ENCODE measurements around the gene FAM120A.

Gene FAM120A, protein sequence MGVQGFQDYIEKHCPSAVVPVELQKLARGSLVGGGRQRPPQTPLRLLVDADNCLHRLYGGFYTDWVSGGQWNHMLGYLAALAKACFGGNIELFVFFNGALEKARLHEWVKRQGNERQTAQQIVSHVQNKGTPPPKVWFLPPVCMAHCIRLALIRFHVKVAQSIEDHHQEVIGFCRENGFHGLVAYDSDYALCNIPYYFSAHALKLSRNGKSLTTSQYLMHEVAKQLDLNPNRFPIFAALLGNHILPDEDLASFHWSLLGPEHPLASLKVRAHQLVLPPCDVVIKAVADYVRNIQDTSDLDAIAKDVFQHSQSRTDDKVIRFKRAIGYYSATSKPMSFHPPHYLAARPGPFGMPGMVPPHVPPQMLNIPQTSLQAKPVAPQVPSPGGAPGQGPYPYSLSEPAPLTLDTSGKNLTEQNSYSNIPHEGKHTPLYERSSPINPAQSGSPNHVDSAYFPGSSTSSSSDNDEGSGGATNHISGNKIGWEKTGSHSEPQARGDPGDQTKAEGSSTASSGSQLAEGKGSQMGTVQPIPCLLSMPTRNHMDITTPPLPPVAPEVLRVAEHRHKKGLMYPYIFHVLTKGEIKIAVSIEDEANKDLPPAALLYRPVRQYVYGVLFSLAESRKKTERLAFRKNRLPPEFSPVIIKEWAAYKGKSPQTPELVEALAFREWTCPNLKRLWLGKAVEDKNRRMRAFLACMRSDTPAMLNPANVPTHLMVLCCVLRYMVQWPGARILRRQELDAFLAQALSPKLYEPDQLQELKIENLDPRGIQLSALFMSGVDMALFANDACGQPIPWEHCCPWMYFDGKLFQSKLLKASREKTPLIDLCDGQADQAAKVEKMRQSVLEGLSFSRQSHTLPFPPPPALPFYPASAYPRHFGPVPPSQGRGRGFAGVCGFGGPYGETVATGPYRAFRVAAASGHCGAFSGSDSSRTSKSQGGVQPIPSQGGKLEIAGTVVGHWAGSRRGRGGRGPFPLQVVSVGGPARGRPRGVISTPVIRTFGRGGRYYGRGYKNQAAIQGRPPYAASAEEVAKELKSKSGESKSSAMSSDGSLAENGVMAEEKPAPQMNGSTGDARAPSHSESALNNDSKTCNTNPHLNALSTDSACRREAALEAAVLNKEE

DNA sequence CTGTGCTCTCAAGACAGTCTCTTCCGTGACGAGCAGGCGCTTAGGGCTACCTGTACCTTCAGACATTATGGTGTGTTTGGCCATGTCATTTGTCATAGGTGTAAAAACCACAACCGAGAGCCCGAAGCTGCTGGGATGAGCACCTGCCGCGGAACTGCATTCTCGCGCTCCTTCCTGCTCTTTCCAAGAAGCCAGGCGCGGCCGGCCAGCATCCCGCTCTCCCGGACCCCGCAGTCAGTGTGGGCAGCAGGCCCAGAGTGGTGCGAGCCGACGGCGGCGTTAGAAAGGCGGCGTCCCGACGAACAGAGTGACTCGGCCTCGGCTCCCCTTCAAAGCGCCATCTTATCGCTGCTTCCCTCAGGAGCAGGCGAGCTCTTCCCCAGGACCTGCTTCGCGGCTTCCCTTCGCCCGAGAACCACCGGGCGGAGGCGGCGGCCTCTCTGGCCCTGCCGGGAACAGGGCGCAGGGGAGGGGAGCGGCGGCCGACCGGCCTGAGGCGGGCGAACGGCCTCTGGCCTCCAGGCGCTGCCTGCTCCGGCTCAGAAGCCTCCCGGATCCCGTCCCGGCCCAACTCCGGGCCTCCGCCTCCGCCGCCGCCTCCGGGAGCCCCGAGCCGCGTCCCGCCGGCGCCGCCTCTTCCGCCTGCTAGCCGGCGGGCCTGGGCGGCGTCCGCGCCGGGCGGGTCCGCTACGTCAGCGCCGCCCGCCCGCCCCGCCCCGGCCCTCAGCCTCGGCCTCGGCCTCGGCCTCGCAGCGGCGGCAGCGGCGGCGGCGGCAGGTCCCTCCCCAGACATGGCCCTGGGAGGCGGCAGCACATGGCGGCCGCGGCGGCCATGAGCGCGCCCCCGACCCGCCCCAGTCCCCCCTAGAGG, at the start of gene FAM120A:
FAM120A (plus strand) TSS at position 741 of the 871 bp plus-strand sequence. CDS start 231 bp downstream, outside the sequence.
- peaks cover 55% of the 10 kb centered on the region for H3K36me3 Mint-ChIP-seq (ENCODE audit: low read depth)
- no peaks in the 10 kb centered on the region for H3K27me3 Mint-ChIP-seq (ENCODE audit: low read depth)
- peak within 1 kb of the TSS; percentile 90 for H3K27ac Mint-ChIP-seq
- peaks cover 42% of the 10 kb centered on the region for H3K4me1 Mint-ChIP-seq (ENCODE audit: low read depth)
- H3K4me3 Mint-ChIP-seq, result peak within 1 kb of the TSS; percentile 91
- no peaks in the 10 kb centered on the region for H3K9me3 Mint-ChIP-seq
- DNase-seq (ENCODE audit: low spot score), result peak; percentile 80

DNA sequence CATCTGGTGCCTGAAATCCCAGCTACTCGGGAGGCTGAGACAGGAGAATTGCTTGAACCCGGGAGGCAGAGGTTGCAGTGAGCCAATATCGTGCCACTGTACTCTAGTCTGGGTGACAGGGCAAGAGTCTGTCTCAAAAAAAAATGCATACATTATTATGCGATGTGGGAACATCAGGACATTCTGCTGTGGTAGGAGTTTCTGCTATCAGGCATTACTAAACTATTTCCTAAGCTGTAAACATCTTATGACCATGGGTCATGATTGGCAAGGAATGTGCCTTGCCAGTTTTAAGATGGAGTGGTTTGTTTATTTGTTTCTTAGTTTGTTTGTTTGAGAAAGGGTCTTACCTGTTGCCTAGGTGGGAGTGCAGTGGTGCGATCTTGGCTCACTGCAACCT, 45.1 kb upstream of the FAM120A start:
- no peak overlapping the region for H3K4me3 Mint-ChIP-seq
- no peaks in the 10 kb centered on the region for H3K9me3 Mint-ChIP-seq

DNA sequence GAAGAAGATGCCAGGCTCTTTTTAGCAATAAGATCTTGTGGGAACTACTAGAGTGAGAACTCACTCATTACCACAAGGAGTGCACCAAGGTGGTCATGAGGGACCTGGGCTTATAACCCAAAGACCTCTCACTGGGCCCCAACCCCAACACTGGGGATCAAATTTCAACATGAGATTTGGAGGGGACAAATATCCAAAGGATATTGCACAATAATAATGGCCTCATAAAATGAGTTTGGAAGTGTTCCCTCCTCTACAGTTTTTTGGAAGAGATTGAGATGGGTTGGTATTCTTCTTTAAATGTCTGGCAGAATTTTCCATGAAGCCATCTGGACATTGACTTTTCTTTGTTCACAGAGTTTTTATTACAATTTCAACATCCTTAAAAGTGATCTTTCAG, 38.0 kb upstream of the FAM120A start:
- peaks cover 55% of the 10 kb centered on the region for H3K27me3 Mint-ChIP-seq (ENCODE audit: low read depth)
- H3K36me3 Mint-ChIP-seq (ENCODE audit: low read depth), result no peaks in the 10 kb centered on the region
- H3K4me1 Mint-ChIP-seq (ENCODE audit: low read depth), result no peaks in the 10 kb centered on the region
- DNase-seq (ENCODE audit: low spot score), result no peak
- no peak overlapping the region for H3K27ac Mint-ChIP-seq
- H3K9me3 Mint-ChIP-seq, result peaks cover 7% of the 10 kb centered on the region
- no peak overlapping the region for H3K4me3 Mint-ChIP-seq

More for the DNA sequence above, 45.1 kb upstream of the FAM120A start:
- H3K4me1 Mint-ChIP-seq (ENCODE audit: low read depth), result no peaks in the 10 kb centered on the region
- no peaks in the 10 kb centered on the region for H3K36me3 Mint-ChIP-seq (ENCODE audit: low read depth)
- H3K27me3 Mint-ChIP-seq (ENCODE audit: low read depth), result peaks cover 32% of the 10 kb centered on the region
- no peak for DNase-seq (ENCODE audit: low spot score)
- H3K27ac Mint-ChIP-seq, result no peak overlapping the region

DNA sequence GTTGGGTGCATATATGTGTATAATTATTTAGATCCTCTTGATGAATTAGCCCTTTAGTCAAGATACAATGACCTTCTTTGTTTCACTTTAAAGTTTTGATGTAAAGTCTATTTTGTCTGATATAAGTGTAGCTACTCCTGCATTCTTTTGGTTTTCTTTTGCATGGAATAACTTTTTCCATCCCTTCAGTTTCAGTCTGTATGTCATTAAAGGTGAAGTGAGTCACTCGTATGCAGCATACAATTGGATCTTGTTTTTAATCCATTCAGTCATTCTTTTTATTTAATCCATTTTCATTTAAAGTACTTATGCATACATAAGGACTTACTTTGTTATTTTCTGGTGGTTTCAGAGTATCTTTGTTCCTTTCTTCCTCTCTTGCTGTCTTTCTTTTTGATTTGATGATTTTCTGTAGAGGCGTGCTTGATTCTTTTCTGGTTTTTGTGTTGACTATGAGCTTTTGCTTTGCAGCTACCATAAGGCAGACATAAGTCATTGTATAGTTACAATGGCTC, 36.3 kb upstream of the FAM120A start:
- peaks cover 3% of the 10 kb centered on the region for H3K36me3 Mint-ChIP-seq (ENCODE audit: low read depth)
- no peaks in the 10 kb centered on the region for H3K4me1 Mint-ChIP-seq (ENCODE audit: low read depth)

DNA sequence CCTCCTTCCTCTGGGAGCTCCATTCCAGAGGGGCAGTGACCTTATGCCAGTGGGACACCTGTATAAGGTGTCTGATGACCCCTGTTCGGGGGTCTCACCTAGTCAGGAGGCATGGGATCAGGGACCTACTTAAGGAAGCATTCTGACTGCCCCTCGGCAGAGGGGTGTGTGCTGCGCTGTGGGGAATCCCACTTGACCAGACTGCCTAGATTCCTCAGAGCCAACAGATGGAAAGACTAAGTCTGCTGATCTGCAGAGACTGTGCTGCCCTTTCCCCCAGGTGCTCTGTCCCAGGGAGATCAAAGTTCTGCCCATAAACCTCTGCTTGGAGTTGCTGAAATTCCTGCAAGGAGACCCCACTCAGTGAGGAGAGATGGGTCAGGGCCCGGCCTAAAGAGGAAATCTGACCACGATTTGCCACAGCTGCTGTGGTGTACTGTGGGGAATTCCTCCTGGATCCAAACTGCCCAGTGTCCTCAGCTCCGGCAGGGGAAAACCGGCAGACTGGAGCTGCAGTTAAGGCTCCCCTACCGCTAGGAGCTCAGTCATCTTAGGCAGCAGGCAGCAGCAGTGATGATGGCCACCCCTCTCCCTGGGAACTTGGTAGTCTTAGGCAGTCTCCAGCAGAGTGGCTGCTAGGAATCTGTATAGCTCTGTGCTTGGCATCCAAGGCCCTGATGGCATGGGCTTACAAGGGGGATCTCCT, 34.8 kb upstream of the FAM120A start:
- no peak for DNase-seq (ENCODE audit: low spot score)
- peaks cover 33% of the 10 kb centered on the region for H3K27me3 Mint-ChIP-seq (ENCODE audit: low read depth)
- no peak overlapping the region for H3K4me3 Mint-ChIP-seq
- peaks cover 3% of the 10 kb centered on the region for H3K36me3 Mint-ChIP-seq (ENCODE audit: low read depth)
- no peaks in the 10 kb centered on the region for H3K4me1 Mint-ChIP-seq (ENCODE audit: low read depth)
- H3K9me3 Mint-ChIP-seq, result peaks cover 23% of the 10 kb centered on the region
- H3K27ac Mint-ChIP-seq, result no peak overlapping the region

More for the DNA sequence above, 36.3 kb upstream of the FAM120A start:
- H3K9me3 Mint-ChIP-seq, result peaks cover 19% of the 10 kb centered on the region
- peaks cover 45% of the 10 kb centered on the region for H3K27me3 Mint-ChIP-seq (ENCODE audit: low read depth)
- no peak overlapping the region for H3K27ac Mint-ChIP-seq
- no peak overlapping the region for H3K4me3 Mint-ChIP-seq
- DNase-seq (ENCODE audit: low spot score), result no peak

DNA sequence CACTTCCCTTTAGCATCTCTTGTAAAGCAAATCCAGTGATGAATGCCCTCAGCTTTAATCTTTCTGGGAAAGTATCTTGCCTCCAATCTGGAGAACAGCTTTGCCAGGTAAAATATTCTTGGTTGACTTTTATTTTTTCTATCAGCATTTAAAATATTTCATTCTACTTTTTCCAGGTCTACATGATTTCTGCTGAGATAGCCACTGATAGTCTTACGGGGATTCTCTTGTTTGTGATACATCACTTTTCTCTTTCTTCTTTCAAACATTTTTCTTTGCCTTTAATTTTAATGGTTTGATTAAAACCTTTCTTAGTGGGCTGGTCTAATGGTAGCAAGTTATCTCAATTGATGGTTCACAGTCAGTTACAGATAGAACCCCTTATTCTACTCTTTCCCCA, 33.9 kb upstream of the FAM120A start:
- no peak for DNase-seq (ENCODE audit: low spot score)
- H3K36me3 Mint-ChIP-seq (ENCODE audit: low read depth), result peaks cover 3% of the 10 kb centered on the region
- H3K4me1 Mint-ChIP-seq (ENCODE audit: low read depth), result no peaks in the 10 kb centered on the region
- H3K4me3 Mint-ChIP-seq, result no peak overlapping the region
- no peak overlapping the region for H3K27ac Mint-ChIP-seq
- H3K9me3 Mint-ChIP-seq, result peaks cover 23% of the 10 kb centered on the region
- peaks cover 29% of the 10 kb centered on the region for H3K27me3 Mint-ChIP-seq (ENCODE audit: low read depth)

DNA sequence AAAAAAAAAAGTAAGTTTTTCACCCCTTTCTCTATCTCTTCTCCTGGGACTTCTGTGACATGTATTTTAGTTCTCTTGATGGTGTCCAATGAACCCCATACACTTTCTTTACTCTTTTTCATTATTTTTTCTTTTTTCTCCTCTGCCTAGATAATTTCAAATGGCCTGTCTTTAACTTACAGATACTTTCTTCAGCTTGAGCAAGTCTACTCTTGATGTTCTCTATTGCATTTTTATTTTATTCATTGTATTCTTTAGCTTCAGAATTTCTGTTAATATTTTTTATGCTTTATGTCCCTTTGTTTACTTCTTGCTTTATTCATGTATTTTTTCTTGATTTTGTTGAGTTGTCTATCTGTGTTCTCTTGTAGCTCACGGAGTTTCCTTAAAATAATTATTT, 32.5 kb upstream of the FAM120A start:
- Mint-ChIP-seq H3K27ac (no peak overlapping the region), H3K9me3 (peaks cover 23% of the 10 kb centered on the region), H3K27me3 (ENCODE audit: low read depth) (peaks cover 20% of the 10 kb centered on the region), H3K4me1 (ENCODE audit: low read depth) (no peaks in the 10 kb centered on the region), H3K4me3 (no peak overlapping the region), H3K36me3 (ENCODE audit: low read depth) (peaks cover 3% of the 10 kb centered on the region)
- DNase-seq (ENCODE audit: low spot score), result no peak

DNA sequence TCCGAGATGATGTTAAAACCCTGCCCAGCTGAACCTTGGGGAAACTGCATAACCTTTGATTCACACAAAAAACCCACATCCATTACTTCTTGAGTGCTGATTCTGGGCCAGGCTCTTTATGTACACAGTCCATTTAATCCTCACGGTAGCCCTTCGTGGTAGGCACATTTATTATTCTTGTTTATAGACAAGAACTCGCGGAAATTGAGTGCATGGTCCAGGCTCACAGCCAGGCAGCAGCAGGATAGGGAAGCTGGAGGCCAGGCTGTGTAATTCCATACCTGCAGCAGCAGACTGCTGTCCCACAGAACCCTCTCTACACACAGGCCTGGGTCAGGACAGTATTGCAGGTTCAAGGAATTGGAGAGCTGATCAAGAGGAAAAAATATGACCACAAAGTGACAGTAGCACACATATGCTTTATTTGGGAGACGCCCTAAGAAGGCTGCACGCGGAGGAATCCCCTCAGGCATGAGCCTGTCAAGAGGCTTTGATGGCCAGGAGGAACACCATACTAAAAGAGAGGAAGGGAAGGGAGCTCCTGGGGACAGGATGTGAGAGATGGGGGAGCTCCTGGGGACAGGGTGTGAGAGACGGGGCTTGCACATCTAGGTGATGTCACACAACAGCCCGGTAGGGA, 28.4 kb upstream of the FAM120A start:
- H3K27me3 Mint-ChIP-seq (ENCODE audit: low read depth), result peaks cover 25% of the 10 kb centered on the region
- peaks cover 15% of the 10 kb centered on the region for H3K9me3 Mint-ChIP-seq
- no peak overlapping the region for H3K27ac Mint-ChIP-seq
- peaks cover 3% of the 10 kb centered on the region for H3K36me3 Mint-ChIP-seq (ENCODE audit: low read depth)
- H3K4me3 Mint-ChIP-seq, result no peak overlapping the region
- DNase-seq (ENCODE audit: low spot score), result no peak
- H3K4me1 Mint-ChIP-seq (ENCODE audit: low read depth), result no peaks in the 10 kb centered on the region

DNA sequence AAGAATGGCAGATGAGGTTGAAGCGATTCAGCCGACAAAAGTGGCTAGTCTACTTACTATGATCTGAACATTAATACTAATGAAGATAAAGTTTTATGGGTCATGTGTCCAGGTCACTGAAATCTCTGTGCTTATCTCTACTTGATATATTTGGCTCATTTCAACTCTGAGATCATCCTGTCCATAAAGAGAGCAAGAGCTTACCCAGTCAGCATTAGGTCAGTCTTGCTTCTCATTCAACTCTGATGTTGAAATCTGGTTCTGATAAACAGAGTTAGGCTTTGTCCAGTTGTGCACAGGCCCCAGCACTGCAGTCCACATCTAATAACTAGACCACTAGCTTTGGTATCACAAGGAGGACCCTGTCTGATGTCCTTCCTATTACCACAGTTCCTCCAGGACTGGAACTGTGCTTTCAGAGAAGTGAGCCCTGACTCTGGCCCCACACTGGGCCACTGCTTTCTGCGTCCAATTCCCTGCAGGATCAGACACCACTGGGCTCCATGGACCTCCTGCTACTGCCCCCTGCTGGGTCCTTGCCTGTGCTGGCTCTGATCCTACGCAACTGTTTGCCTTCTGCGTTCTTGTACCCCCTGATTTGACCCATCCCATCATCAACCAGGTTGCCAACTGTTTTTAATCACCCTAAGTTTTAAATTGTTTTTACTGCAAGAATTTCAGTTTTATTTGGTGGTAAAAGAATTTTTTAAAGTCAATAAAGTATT, 23.7 kb upstream of the FAM120A start:
- Mint-ChIP-seq H3K9me3 (no peaks in the 10 kb centered on the region), H3K27me3 (ENCODE audit: low read depth) (peaks cover 25% of the 10 kb centered on the region), H3K4me3 (no peak overlapping the region), H3K4me1 (ENCODE audit: low read depth) (peaks cover 5% of the 10 kb centered on the region), H3K27ac (no peak overlapping the region), H3K36me3 (ENCODE audit: low read depth) (no peaks in the 10 kb centered on the region)
- DNase-seq (ENCODE audit: low spot score), result no peak

DNA sequence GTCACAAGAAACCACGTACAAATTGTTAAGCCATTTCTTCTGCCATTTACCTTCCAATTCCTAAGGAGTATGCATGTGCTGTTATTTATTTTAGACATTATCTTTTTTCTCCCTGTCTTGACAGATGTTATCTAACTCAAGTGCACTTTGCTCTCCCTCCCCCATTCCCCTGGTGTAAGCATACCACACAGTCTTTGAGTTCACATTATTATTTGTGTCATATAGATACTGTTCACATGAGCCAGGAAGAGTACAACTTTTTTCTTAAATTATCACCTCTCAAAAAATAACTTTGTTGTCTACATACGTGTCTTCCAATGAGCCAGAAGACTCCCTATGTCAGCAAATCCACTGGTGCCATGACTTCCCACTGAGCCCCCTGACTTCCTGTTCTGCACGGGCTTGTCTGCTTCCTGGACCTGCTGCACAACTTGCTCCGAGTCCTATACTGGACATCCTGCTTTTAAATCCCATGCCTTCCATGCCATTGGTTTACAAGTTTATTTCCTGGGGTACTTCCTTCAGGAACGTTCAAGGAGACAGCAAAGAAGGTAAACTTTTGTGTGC, 19.9 kb upstream of the FAM120A start:
- Mint-ChIP-seq H3K4me3 (no peak overlapping the region), H3K27ac (no peak overlapping the region), H3K9me3 (no peaks in the 10 kb centered on the region), H3K27me3 (ENCODE audit: low read depth) (peaks cover 7% of the 10 kb centered on the region), H3K36me3 (ENCODE audit: low read depth) (peaks cover 2% of the 10 kb centered on the region), H3K4me1 (ENCODE audit: low read depth) (peaks cover 5% of the 10 kb centered on the region)
- no peak for DNase-seq (ENCODE audit: low spot score)

DNA sequence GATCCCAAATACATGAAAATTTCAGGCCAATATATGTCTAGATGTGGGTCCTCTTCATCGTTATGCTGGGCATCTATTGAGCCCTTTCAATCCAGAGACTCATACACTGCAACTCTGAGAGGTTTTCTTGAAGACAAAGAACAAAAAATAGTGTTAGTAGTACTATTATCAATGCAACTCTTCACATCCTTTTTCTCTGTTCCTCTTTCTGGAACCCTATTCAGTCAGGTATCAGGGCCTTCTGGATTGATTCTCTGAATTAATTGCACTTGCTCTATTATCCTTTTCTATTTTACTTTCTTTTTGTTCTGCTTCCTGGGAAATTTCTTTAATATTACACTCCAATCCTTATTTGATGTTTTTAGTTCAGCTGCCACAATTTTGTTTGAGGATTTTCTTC, 18.5 kb upstream of the FAM120A start:
- Mint-ChIP-seq H3K27me3 (ENCODE audit: low read depth) (peaks cover 2% of the 10 kb centered on the region), H3K4me3 (no peak overlapping the region), H3K9me3 (no peaks in the 10 kb centered on the region), H3K4me1 (ENCODE audit: low read depth) (peaks cover 5% of the 10 kb centered on the region), H3K36me3 (ENCODE audit: low read depth) (peaks cover 2% of the 10 kb centered on the region), H3K27ac (no peak overlapping the region)
- no peak for DNase-seq (ENCODE audit: low spot score)
